ENCODE measurements around the gene PARVA.

DNA sequence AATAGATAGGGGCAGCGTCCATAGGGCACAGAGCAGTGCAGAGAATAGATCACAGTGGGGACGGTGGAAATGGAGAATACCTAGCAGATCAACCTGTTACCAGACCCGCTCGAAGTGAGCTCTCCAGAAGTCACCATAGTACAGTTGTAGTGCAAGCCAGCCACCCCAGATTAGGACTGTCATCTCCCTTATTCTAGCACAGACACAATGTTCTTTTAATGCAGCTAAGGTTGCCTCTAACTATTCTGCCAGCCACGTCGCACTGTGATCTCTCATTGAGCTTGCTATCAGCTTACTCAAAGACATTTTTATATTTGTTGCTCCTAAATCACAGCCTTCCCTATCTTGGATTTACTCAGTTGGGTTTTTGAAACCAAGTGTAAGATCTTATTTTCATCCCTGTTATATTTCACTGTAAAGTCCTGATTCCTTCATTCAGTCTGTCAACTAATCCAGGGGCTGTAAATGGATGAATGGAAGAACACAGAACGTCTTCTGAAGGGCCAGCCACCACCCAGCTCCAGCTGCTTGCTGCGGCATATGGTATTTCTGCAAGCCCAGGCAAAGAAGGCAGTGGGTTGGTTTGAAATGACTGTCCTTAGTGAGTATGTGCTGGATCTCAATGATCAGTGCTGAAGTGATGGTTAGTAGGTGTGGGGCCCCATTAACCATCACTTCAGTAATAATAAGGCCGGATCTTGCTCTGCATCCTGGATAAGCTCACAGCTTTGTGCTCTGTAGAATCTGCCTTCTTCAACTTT lies 3.4 kb downstream of the PARVA start:
- TF ChIP-seq GATA3 (IDR thresholded peaks at IDR 0.05; ENCODE audit: low read depth, low read length) = no peak
- TF ChIP-seq GATA2 (IDR thresholded peaks at IDR 0.05; ENCODE audit: low read depth, low read length) = no peak
